Left kidney (tissue), 2 donors: ENCODE data around the gene TDRD9. TPM values are rescaled to one million over a fixed set of nuclear protein-coding genes. Genes with fewer than 3 reads are reported as not detected.

ENCODE experiments used
- DNase-seq: peaks from one replicate; pipeline ENCODE4 v3.0.0-alpha.2; 2013
- polyA plus RNA-seq: library from polyadenylated mRNA; unstranded; fragments of 120-200 nt; gene quantifications from one replicate; pipeline ENCODE4 v1.2.1, GENCODE V29; 2013; ENCODE audit not compliant: insufficient read length

The TDRD9 gene
- polyA plus RNA-seq, 1 donor, result 7.2 TPM

- no peak for DNase-seq
Measured at GRCh38 chr14:103989034-103989433, 60.8 kb downstream of the TDRD9 start.

- no peak for DNase-seq
Measured at GRCh38 chr14:103989964-103990363, 61.7 kb downstream of the TDRD9 start.

- DNase-seq, result no peak
Measured at GRCh38 chr14:103994535-103995184, 66.4 kb downstream of the TDRD9 start.

- no peak for DNase-seq
Measured at GRCh38 chr14:103995876-103996275, 67.6 kb downstream of the TDRD9 start.

GRCh38 chr14:103997391-103997790, 69.1 kb downstream of the TDRD9 start:
- no peak for DNase-seq

GRCh38 chr14:103998027-103998426, 69.8 kb downstream of the TDRD9 start:
- no peak for DNase-seq

- DNase-seq, result no peak
Measured at GRCh38 chr14:103999795-104000440, 71.7 kb downstream of the TDRD9 start.

- no peak for DNase-seq
Measured at GRCh38 chr14:104001003-104001402, 72.7 kb downstream of the TDRD9 start.

- no peak for DNase-seq
Measured at GRCh38 chr14:104003616-104004015, 75.4 kb downstream of the TDRD9 start.

- no peak for DNase-seq
Measured at GRCh38 chr14:104004849-104005248, 76.6 kb downstream of the TDRD9 start.

GRCh38 chr14:104005489-104005888, 77.2 kb downstream of the TDRD9 start:
- no peak for DNase-seq

GRCh38 chr14:104007121-104007520, 78.9 kb downstream of the TDRD9 start:
- no peak for DNase-seq

- DNase-seq, result no peak
Measured at GRCh38 chr14:104009297-104009696, 81.0 kb downstream of the TDRD9 start.

- DNase-seq, result no peak
Measured at GRCh38 chr14:104011824-104012517, 83.7 kb downstream of the TDRD9 start.

- no peak for DNase-seq
Measured at GRCh38 chr14:104014764-104015163, 86.5 kb downstream of the TDRD9 start.

- no peak for DNase-seq
Measured at GRCh38 chr14:104016873-104017650, 88.8 kb downstream of the TDRD9 start.

GRCh38 chr14:104019029-104019428, 90.8 kb downstream of the TDRD9 start:
- DNase-seq, result no peak

- no peak for DNase-seq
Measured at GRCh38 chr14:104019806-104020205, 91.5 kb downstream of the TDRD9 start.

- DNase-seq, result no peak
Measured at GRCh38 chr14:104020471-104020870, 92.2 kb downstream of the TDRD9 start.

- DNase-seq, result no peak
Measured at GRCh38 chr14:104023325-104024055, 95.2 kb downstream of the TDRD9 start.

GRCh38 chr14:104025534-104025933, 97.3 kb downstream of the TDRD9 start:
- DNase-seq, result no peak

GRCh38 chr14:104026024-104026423, 97.8 kb downstream of the TDRD9 start:
- DNase-seq, result no peak
